Fibroblast of skin of left biceps (primary cell): ENCODE data around the gene VDAC2.

Experiments used
- DNase-seq, 2 experiments: peaks; one replicate each; pipeline ENCODE4 v3.0.0-alpha.2; 2013; ENCODE audit warnings: low read depth in 2 of 2

Gene VDAC2

DNA sequence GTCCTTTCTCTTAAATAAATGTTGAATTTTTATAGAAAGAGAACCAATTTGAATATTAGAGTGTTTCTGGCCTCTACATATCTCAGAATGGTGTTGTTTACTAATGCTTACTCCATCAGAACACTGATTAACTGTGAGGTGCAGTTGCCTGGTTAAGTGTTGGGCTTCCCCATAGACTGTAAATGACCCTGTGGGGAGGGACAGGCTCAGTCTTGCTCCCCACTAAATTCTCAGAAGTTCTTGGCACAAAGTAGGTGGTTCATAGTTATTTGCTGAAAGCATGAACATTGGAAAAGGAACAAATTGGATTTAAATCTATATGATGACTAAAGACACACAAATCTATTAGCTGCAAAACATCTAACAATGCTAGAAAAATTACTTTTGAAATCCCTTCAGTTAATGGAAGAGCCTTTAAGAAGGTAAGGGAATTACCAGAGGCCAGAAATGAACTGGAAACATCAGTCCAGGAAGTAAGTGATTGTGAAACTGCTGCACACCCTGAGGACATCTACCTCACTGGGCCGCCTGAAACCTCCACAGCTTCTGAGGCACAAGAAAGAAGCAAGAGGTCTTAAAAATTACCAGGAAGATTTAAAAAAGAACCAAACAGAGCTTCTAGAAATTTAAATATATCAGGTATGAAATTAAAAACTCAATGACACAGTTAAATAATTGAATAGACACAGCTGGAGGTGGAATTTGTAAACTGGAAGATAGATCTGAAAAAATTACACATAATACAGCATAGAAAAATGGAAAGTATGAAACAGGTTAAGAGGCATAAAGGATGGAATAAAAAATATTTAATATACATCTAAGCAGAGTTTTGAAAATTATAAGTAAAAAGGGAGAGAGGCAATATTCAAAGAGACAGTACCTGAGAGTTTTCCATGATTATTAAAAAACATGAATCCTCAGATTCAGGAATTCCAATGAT, 43.0 kb downstream of the VDAC2 start:
- DNase-seq, result no peak

DNA sequence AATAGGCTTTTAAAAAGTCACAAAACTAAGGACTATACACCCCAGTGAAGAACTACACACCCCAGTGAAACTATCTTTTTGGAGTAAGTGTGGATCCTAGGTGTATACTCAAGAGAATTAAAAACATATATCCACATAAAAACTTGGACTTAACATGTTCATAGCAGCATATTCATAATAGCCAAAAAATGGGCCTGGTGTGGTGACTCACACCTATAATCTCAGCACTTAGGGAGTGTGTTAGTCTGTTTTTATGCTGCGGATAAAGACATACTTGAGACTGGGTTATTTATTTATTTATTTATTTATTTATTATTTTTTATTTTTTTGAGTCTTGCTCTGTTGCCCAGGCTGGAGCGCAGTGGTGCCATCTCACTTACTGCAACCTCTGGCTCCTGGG, 44.1 kb downstream of the VDAC2 start:
- DNase-seq, result no peak

DNA sequence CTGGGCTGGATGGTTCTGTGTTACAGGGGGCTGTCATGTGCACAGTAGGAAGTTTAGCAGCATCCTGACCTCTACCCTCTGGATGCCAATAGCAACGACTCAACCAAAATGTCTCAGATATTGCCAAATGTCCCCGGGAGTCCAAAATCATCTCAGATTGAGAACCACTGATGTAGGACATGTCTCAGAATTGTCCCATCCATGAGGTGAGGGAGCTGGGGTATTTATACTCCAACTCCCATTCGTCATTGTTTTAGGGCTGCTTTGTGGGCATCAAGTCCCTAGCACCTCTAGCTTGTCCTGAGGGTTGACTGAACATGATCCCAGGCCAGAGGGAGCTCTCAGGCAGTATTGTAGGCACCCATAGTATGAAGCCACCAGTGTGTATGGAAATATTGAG, 50.4 kb downstream of the VDAC2 start:
- DNase-seq, result no peak

DNA sequence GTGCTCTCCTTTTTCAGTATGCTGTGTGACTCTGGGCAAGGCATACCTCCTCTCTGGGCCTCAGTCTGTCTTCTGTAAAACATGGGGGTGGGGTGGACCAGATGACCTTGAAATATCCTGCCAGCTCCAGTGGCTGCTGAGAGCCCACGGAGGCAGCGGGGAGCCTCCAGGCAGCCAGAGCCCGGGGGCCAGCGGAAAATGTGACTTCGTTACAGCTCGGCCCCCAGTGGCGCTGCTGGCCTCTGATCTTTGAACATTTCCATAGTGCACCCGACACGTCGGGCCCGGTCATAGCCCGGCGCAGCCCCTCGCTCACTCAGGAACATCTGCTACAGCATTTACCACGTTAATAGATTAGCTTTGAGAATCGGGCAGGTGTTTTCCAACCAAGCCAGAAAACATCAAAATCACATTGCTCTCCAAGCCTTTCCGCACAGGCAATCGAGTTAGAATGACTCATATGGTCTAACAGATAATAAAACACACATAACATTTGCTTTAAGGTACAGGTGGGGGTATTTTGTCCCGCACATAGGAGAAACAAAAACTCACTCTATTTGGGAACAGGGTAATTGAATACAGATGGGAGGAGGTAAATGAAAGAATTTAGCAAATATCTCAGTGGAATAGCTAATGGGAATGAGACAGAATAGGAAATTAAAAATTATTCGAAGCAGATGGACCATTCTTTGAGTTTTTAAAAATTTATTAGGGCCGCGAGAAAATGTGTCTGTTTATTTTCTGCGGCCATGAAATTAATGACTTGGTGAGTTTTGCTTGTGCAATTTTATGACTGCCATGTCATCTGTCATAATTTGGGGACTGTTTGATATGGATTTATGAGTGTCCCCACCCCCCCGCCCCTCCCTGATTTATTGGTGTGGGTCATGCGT, 51.5 kb downstream of the VDAC2 start:
- DNase-seq, result peak; percentile 17 to 33

DNA sequence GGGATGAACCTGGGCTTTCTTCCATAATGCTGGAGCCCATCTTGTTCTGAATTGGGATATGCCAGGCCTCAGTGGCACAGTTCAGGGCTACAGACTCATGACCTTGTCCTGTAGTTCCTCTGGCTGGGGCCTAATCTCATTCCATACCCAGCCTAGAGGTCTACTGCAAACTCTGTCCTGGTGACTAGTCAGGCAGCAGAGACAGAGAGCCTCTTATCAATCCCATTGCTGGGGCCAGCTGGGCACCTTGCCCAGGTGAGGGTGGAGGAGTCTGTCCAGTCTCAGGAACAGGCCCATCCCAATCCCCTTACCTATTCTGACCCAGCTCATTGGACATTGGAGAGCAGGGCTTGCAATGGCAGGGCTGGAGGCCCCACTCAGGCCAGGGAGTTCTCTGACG, 53.2 kb downstream of the VDAC2 start:
- no peak for DNase-seq

DNA sequence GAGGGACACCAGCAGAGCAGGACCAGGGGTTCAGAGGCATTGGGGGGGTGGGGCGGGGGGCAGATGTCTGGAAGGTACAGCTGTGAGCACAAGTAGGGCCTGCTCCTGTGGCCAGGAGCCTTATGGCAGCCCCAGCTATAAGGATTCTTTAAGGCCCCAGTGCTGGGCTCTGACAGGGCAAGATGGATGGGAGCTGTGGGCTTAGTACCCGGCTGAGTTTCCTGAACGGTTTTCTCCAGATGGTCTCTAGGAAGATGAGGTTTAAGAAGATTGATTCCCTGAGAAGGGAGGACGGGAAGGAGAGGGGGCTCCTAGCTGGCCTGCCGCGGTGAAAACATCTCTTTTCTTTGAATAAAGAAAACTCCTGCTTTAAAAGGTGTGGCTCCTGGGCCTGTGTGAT, 55.3 kb downstream of the VDAC2 start:
- DNase-seq, result no peak

DNA sequence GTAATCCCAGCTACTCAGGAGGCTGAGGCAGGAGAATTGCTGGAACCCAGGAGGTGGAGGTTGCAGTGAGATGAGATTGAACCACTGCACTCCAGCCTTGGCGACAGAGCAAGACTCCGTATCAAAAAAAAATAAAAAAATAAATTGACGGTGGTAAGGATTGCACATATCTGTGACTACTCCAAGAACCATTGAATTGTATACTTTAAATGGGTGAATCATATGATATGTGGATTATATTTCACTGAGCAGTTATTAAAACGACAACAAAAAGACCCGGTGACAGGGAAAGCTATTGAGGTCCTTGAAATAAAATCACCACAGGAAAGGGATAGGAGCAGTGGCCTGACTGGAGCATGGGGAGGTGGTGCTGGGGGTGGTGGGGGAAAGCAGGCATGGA, 56.3 kb downstream of the VDAC2 start:
- no peak for DNase-seq

DNA sequence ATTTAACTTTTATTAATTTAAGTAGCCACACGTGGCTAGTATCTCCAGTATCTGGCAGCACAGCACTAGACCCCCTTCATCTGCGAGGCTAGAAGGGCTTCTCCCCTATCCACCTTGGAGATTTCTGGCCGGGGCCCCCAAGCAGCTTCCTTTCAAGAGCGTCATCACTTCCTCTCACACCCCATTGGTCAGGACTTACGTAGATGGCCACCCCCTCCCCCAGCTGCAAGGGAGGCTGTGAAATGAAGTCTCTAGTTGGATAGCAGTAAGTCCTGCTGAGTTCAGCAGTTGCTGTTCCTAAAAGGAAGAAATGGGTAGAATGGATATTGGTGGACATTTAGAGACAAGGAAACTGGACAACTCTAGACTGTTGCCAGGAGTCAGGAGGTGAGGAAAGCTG, 59.0 kb downstream of the VDAC2 start:
- no peak for DNase-seq

DNA sequence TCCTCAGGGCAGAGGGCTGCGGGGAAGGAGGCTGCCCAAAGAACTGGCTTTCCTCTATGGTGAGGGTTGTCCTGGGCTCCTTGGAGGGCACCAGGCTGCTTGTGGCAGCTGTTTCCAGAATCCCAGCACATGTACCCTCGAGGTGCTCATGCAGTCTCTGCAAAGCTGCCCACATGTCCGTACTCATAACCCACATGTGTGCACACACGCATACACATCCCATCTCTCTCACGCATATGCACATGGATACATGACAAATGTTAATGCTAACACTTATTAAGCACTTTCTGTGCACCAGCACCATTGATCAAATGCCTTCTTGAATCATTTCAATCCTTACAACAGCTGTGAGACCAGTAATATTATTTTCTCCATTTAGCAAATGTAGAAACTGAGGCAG, 61.5 kb downstream of the VDAC2 start:
- DNase-seq, result no peak

DNA sequence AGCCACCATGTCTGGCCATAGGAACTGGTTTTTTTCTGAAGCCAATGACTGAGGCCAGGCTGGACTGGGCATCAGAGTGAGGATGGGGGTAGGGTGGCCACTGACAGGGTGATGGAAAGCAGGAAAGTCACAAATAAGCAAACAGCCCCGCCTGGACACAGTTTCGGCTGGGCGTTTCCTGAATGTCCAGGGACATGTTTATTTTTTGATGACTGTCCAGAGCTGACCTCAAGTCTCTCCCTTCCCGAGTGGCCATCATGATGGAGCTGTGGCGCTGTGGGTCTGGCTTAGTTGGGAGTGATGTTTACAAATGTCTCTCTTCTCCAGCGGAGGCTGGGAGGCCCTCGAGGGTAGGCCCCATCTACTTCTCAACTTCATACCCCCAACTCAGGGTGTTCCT, 62.3 kb downstream of the VDAC2 start:
- DNase-seq, result no peak

DNA sequence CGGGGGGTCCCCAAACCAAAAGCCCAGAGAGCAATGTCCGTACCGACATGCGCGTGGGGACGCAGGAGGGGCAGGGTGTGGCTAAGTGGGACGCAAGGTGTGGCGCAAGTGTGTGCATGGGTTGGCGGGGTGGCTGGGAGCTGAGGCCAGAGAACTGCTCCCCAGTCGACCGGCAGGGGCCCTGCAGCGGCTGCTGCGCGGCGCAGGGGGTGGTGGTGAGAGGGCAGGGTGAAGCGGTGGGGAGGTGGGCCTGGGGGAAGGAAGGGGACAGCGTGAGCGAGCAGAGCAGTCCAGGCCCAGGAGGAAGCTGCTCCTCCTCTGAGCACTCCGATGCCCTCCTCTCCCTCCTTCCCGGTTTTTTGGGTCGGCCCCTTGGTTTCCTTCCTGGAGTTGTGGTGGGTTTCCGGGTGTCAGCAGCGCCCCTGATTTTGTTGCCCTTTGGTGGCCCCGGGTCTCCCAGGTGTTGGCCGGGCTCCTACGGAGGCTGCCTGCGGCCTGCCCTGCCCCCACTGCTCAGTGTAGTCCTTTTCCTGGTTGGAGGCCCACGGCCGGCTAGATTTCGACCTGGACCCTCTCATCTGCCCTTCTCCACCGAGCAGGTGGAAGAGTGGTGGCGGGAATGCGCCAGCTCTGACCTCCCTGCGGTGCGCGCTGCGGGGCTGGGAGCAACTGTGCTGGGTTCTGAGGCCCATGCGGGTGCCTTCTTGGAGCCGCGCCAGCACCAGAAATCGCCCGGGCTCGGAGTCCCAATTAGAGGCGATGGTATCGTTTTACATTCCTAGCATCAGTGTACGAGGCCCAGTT, 65.7 kb downstream of the VDAC2 start:
- no peak for DNase-seq

DNA sequence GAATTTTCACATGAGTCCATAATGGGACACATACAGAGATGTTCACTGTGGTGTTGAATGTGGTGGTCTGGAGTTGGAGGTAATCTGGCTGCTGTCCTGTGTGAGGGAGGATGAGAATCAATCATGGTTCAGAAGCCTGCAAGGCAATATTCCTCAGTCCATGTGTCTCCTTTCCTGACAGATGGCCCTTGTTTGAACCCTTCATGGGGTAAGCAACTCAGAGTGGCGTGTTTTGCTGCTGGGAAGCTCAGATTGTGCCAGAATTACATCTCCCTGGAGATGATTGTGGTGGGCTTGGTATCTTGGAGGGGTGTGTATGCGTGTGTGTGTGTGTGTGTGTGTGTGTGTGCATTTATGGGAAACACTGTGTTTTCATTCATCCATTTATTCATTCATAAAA, 69.6 kb downstream of the VDAC2 start:
- DNase-seq, result peak in 1 of 2 experiments; percentile 24
